ACC112 (cell line): ENCODE results near the gene PEX1.
"Not testable (repeated sequence)": the region's sequence is repeated elsewhere in the genome, so short reads cannot be mapped to it uniquely, and the experiment has no call there.

ENCODE experiments used
- H2AFZ ChIP-seq: fragments of 200-600 bp; sonication (generic); one replicate; pipeline ENCODE4 v1.6.0; 2017; ENCODE audit warnings: antibody characterized with exemption, low read length; ENCODE audit not compliant: unreplicated experiment
- H3K27ac ChIP-seq: fragments of 200-600 bp; sonication (generic); 2 replicates; pipeline ENCODE4 v1.5.1; 2014; ENCODE audit warnings: low read depth, mild to moderate bottlenecking, antibody characterized with exemption, low read length, moderate library complexity
- H3K27me3 ChIP-seq: fragments of 200-600 bp; sonication (generic); 2 replicates; pipeline ENCODE4 v1.6.1; 2014; ENCODE audit warnings: mild to moderate bottlenecking, antibody characterized with exemption, low read length, moderate library complexity, mixed read lengths; ENCODE audit not compliant: insufficient read depth
- H3K36me3 ChIP-seq: fragments of 200-600 bp; sonication (generic); 2 replicates; pipeline ENCODE4 v1.6.1; 2016; ENCODE audit warnings: mild to moderate bottlenecking, antibody characterized with exemption, low read length, moderate library complexity, mixed read lengths; ENCODE audit not compliant: insufficient read depth
- H3K4me1 ChIP-seq: fragments of 200-600 bp; sonication (generic); one replicate; pipeline ENCODE4 v1.6.1; 2016; ENCODE audit warnings: low read length, mixed read lengths; ENCODE audit not compliant: insufficient read depth, unreplicated experiment, control insufficient read depth
- H3K4me3 ChIP-seq: fragments of 200-600 bp; sonication (generic); 2 replicates; pipeline ENCODE4 v1.5.1; 2014; ENCODE audit warnings: mild to moderate bottlenecking, low read depth, low read length
- H3K79me2 ChIP-seq: fragments of 200-600 bp; sonication (generic); one replicate; pipeline ENCODE4 v1.6.0; 2016; ENCODE audit warnings: low read length; ENCODE audit not compliant: control insufficient read depth, unreplicated experiment, insufficient read depth

PEX1 gene

DNA sequence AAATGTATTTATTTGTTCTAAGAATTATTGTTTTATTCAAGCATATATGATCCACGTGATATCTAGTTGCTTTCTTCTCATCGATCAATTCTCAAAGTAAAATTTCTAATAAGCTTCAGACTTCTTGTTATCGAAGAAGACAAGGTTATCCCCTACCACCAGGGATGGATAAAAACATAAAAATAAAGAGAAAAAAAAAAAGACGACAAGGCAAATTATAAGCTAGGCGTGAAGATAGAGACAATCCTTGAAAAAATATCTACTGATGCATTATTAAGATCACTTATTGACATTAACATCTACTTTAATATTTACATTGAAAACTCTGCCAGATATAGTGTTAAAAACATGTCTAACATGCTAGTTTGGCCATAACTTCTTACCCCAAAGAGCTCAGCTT is 19.4 kb downstream of the PEX1 start:
- Histone ChIP-seq H3K4me1 (no peaks in the 10 kb centered on the region), H3K79me2 (no peaks in the 10 kb centered on the region), H3K27me3 (no peaks in the 10 kb centered on the region), H3K36me3 (0 out of 2 replicates have a peak, but pooled peaks cover 6% of the 10 kb centered on the region), H3K27ac (no peak overlapping the region), H3K4me3 (no peak overlapping the region), H2AFZ (no peak overlapping the region)

DNA sequence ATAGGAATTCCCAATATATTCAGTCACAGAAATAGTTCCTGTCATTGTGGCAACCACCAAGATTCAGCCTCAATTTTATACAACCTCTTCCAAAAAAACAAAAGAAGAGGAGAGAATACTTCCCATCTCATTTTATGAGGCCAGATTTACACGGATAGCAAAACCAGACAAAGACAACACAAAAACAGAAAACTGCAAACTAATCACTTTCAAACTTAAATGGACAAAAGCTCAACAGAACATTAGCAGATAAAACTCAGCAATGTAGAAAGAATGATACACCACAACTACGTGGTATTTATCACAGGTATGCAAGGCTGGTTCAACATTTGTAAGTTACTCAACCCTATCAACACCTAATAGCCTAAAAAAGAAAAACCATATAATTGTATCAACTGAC is 22.0 kb downstream of the PEX1 start:
- Histone ChIP-seq H3K36me3 (no peaks in the 10 kb centered on the region), H3K4me3 (no peak overlapping the region), H2AFZ (no peak overlapping the region), H3K79me2 (no peaks in the 10 kb centered on the region), H3K27me3 (no peaks in the 10 kb centered on the region), H3K4me1 (no peaks in the 10 kb centered on the region), H3K27ac (no peak overlapping the region)

DNA sequence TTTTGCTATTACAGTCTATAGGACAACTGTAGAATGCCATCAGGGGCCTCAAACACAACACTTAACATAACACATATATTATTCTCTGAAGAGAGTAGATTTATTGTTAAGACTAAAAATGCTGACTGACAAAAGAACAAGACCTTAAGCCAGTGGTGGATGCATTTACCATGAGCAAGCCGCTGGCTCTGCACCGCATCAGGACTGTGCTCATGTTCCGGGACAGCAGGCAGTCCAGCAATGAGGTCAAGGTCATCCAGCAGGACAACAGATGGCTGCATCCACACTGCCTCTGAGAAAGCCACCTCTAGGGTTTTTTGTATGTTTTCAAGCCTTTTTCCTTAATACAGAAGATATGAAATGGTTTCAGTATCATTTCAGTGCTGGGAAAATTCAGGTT is 23.8 kb downstream of the PEX1 start:
- H3K79me2 ChIP-seq, result no peaks in the 10 kb centered on the region
- no peaks in the 10 kb centered on the region for H3K36me3 ChIP-seq
- no peak overlapping the region for H2AFZ ChIP-seq
- no peak overlapping the region for H3K27ac ChIP-seq
- H3K27me3 ChIP-seq, result no peaks in the 10 kb centered on the region
- H3K4me3 ChIP-seq, result no peak overlapping the region
- H3K4me1 ChIP-seq, result no peaks in the 10 kb centered on the region

DNA sequence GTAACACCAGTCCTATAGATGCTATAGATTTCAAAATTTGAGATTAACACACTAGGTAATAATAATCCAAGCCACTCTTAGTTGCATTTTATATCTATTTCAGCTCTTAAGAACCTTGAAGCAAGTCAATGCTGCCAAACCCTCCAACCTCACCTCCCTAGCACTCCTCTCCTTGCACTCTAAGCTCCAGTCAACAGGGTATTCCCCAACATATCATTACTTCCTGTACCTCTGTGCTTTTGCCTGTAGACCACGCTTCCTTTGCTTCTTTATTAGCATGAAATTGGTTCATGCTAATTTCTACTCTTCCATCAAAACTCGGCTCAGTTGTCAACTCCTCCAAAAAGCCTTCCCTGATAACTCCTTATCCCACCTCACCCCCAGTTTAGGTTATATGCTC is 24.6 kb downstream of the PEX1 start:
- H3K4me3 ChIP-seq, result no peak overlapping the region
- no peaks in the 10 kb centered on the region for H3K27me3 ChIP-seq
- no peak overlapping the region for H2AFZ ChIP-seq
- no peaks in the 10 kb centered on the region for H3K4me1 ChIP-seq
- no peak overlapping the region for H3K27ac ChIP-seq
- H3K36me3 ChIP-seq, result no peaks in the 10 kb centered on the region
- H3K79me2 ChIP-seq, result no peaks in the 10 kb centered on the region

DNA sequence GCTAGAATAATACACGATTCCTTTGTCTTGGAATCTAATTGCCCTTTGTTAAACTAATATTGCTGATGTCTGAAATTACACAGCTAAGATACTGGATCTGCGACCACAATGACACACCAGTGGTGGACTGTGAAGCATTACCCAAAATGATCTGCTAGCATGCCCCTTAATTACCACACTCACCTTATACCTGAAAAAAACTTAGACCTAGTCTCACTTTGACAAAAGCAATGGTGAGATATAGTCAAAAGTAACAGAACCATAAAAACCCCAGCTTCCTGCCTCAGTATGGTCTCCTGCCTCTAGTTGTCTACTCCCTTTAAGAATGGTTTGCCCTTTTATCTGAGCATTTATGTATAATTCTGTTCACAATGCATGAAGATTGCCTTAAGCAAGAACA is 29.8 kb downstream of the PEX1 start:
- H3K27me3 ChIP-seq, result no peaks in the 10 kb centered on the region
- no peaks in the 10 kb centered on the region for H3K36me3 ChIP-seq
- H3K4me1 ChIP-seq, result peaks cover 3% of the 10 kb centered on the region
- no peak overlapping the region for H3K4me3 ChIP-seq
- H3K27ac ChIP-seq, result no peak overlapping the region
- no peak overlapping the region for H2AFZ ChIP-seq
- H3K79me2 ChIP-seq, result no peaks in the 10 kb centered on the region

DNA sequence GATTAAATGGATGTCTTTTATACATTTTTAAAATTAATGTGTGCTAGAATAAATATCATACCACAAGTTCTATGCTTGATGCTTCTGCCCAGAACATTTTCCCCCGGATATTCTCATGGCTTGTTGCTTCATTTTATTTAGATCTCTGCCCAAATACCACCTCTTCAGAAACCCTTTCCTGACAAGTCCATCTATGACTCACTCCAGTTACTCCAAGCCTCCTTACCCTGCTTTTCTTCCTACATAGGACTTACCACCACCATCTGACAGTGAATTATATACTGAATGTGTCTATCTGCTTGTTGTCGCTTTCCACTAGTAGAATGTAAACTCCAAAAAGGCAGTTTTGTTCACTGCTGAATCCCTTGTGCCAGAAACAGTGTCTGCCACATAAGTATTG is 31.4 kb downstream of the PEX1 start:
- Histone ChIP-seq H3K4me3 (no peak overlapping the region), H3K27ac (no peak overlapping the region), H3K4me1 (peaks cover 3% of the 10 kb centered on the region), H3K27me3 (no peaks in the 10 kb centered on the region), H3K36me3 (no peaks in the 10 kb centered on the region; the same call in 1 of the 2 replicates), H2AFZ (no peak overlapping the region), H3K79me2 (no peaks in the 10 kb centered on the region)

DNA sequence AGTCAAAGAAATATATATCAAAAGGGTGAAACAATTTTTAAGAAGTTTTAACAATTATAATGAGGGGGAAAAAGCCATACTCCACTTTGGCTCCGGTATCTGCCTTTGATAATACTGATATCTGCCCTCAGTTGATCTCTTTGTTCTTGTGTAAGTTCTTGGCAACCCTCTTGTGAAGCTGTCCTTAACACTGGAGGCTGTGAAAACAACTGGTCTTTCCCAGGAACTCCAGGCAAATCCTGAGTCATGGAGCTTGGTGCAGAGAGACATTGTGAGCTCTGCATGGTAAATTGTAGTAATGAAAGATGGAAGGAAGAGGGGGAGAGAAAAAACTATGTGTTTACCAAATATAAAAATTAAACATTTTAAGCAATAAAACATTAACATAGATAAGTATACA is 38.7 kb downstream of the PEX1 start:
- Histone ChIP-seq H3K4me1 (no peaks in the 10 kb centered on the region), H2AFZ (no peak overlapping the region), H3K27me3 (no peaks in the 10 kb centered on the region), H3K79me2 (no peaks in the 10 kb centered on the region), H3K36me3 (peaks cover 8% of the 10 kb centered on the region), H3K4me3 (no peak overlapping the region), H3K27ac (no peak overlapping the region)

DNA sequence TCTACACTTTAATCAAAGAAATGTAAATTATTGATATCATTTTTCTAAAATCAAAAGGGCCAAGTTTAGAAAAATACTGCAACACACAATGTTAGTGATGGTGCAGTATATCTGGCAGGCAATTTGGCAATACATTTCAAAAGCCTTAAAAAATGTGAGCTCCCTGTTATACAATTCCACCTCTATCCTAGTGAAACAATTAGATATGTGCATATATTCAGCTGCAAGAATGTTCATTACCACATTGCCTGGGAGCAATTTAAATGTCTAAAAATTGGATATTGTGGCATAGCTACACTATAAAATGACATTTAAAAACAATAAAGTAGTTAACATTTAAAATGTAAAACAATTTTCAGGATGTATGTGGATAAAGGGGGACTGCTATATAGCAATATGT is 40.5 kb downstream of the PEX1 start:
- Histone ChIP-seq H3K79me2 (no peaks in the 10 kb centered on the region), H3K27me3 (no peaks in the 10 kb centered on the region), H3K36me3 (peaks cover 8% of the 10 kb centered on the region), H3K27ac (no peak overlapping the region), H3K4me3 (no peak overlapping the region), H2AFZ (no peak overlapping the region), H3K4me1 (no peaks in the 10 kb centered on the region)

DNA sequence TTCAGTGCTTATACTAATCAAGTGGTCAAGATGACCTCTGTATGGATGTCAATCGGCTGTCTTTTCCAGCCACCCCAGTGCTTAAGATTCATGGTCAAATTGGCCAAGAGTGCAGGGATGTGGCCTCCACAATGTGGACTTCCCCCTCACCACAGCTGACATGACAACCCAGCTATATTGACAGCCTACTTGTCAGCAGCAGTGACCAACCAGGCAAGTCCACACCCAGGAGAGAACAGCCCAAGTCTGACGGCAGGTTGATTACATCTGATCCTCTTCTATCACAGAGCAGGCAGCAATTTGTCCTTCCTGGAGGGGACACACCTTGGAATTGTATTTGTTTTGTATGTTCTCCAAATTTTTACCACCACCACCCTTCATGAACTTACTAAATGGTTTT is 42.3 kb downstream of the PEX1 start:
- Histone ChIP-seq H3K36me3 (peaks cover 8% of the 10 kb centered on the region), H3K27me3 (no peaks in the 10 kb centered on the region), H3K79me2 (no peaks in the 10 kb centered on the region), H3K4me3 (no peak overlapping the region), H3K27ac (no peak overlapping the region), H2AFZ (no peak overlapping the region), H3K4me1 (no peaks in the 10 kb centered on the region)

DNA sequence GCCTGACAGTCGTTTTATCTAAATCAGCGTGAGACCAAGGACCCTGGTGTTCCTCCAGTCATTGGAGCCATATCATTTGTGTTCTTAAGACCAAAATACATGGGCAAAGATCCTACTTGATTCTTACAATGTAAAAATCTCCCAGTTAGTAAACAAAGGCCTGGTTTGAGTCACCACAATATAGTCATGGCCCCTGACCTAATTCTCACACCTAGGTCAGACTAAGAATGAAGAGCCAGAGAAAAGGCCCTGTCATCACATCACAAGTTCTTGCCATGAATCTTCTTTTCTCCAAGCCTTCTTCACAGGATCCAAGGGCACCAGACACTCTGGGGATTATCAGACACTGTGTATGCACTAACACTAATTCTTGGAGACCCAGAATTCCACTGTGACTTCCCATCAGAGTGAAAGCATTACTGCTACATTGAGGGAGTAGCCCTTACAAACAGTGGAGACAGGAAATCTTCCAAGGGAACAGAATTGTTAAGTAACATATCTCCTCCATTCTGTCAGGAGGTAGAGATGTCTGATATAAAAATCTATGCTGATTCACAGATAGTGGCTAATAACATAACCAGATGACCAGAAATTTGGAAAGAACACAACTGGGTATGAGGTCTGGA is 42.9 kb downstream of the PEX1 start:
- H3K79me2 ChIP-seq, result no peaks in the 10 kb centered on the region
- no peaks in the 10 kb centered on the region for H3K27me3 ChIP-seq
- no peak overlapping the region for H3K4me3 ChIP-seq
- H3K27ac ChIP-seq, result no peak overlapping the region
- no peak overlapping the region for H2AFZ ChIP-seq
- peaks cover 8% of the 10 kb centered on the region for H3K36me3 ChIP-seq
- no peaks in the 10 kb centered on the region for H3K4me1 ChIP-seq

DNA sequence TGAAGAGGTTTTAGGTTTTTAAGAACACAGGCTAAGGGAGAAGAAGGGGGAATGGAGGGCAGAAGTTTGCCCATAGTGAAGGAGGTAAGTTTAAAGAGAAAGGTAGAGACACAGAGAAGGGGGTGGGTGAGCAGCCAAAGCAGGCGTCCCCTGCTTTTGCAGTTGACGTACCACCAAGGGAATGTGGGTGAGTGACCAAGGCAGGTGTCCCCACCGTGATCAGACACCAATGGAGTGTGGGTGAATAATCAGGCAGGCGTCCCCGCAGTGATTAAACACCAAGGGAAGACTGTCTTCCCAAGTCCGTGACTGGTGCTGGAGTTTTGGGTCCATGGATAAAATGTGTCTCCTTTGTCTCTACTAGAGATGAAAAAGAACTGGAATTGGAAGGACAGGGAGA is 44.1 kb downstream of the PEX1 start:
- H3K4me1 ChIP-seq, H3K79me2 ChIP-seq, H3K36me3 ChIP-seq, H3K4me3 ChIP-seq, H3K27ac ChIP-seq, H2AFZ ChIP-seq, H3K27me3 ChIP-seq: not testable (repeated sequence)
